ENCODE measurements around the gene CGB2. TPM values are rescaled to one million over a fixed set of nuclear protein-coding genes. Genes with fewer than 3 reads are reported as not detected.
A peak's percentile ranks its signal among the peaks of the same experiment; 100 is the strongest.

Gene CGB2
- polyA plus RNA-seq, 1 donor from 2014 or later = not detected

- Histone ChIP-seq H3K36me3 (ENCODE audit: insufficient read depth, low read length) (no peaks in the 10 kb centered on the region), H2AFZ (ENCODE audit: low read depth, low read length) (no peak overlapping the region), H3F3A (ENCODE audit: insufficient read depth, low read length, poor library complexity, severe bottlenecking) (no peaks in the 10 kb centered on the region), H3K4me2 (ENCODE audit: low read length) (no peak overlapping the region), H3K27ac (ENCODE audit: low read length) (no peak overlapping the region), H3K9me2 (ENCODE audit: insufficient read depth, low read length) (no peaks in the 10 kb centered on the region), H3K27me3 (ENCODE audit: insufficient read depth, low read depth, low read length) (no peaks in the 10 kb centered on the region), H4K20me1 (ENCODE audit: insufficient read depth) (no peaks in the 10 kb centered on the region), H3K9ac (ENCODE audit: low read length) (no peak overlapping the region), H3K4me3 (ENCODE audit: low read length) (no peak overlapping the region), H3K79me2 (replicated peaks; ENCODE audit: insufficient read depth, low read length) (peaks cover 9% of the 10 kb centered on the region), H3K9me3 (ENCODE audit: low read length) (no peaks in the 10 kb centered on the region)
- TF ChIP-seq RAD21 (conservative IDR thresholded peaks at IDR 0.05) (peak; percentile 50), SMC3 (conservative IDR thresholded peaks at IDR 0.05; ENCODE audit: poor library complexity) (peak; percentile 32), TAF1 (IDR thresholded peaks at IDR 0.05; ENCODE audit: low read depth) (no peak)
- TF ChIP-seq, protein P1, sequence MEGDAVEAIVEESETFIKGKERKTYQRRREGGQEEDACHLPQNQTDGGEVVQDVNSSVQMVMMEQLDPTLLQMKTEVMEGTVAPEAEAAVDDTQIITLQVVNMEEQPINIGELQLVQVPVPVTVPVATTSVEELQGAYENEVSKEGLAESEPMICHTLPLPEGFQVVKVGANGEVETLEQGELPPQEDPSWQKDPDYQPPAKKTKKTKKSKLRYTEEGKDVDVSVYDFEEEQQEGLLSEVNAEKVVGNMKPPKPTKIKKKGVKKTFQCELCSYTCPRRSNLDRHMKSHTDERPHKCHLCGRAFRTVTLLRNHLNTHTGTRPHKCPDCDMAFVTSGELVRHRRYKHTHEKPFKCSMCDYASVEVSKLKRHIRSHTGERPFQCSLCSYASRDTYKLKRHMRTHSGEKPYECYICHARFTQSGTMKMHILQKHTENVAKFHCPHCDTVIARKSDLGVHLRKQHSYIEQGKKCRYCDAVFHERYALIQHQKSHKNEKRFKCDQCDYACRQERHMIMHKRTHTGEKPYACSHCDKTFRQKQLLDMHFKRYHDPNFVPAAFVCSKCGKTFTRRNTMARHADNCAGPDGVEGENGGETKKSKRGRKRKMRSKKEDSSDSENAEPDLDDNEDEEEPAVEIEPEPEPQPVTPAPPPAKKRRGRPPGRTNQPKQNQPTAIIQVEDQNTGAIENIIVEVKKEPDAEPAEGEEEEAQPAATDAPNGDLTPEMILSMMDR (IDR thresholded peaks at IDR 0.05; ENCODE audit: poor library complexity, severe bottlenecking) = peak; percentile 62
Observed at GRCh38 chr19:48999481-49000325, 32.0 kb upstream of the CGB2 start.

DNA sequence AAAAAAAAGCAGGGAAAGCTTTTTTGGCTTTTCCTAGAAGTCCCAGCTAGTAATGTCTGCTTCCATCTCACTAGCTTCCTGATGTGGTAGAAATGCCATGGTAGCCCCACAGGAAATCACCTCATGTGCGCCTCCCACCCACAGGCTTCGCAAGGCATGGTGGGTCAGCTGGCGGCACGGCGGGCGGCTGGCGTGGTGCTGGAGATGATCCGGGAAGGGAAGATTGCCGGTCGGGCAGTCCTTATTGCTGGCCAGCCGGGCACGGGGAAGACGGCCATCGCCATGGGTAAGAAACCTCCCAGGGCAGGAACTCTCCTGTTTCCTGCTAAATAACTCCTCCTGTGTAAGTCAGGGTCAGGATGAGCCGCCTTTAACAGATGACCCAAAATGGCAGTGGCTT is 27.6 kb upstream of the CGB2 start:
- no peaks in the 10 kb centered on the region for H3K36me3 ChIP-seq (ENCODE audit: insufficient read depth, low read length)
- no peak overlapping the region for H3K4me2 ChIP-seq (ENCODE audit: low read length)
- H3K4me3 ChIP-seq (ENCODE audit: low read length) = no peak overlapping the region
- TF ChIP-seq, protein P1 (IDR thresholded peaks at IDR 0.05; ENCODE audit: poor library complexity, severe bottlenecking) = no peak
- TF ChIP-seq EZH2 (IDR thresholded peaks at IDR 0.05; ENCODE audit: borderline replicate concordance, insufficient read depth, low read length, poor library complexity, severe bottlenecking) (no peak), POLR2AphosphoS5 (IDR thresholded peaks at IDR 0.05) (no peak), MXI1 (conservative IDR thresholded peaks at IDR 0.05; ENCODE audit: poor library complexity, severe bottlenecking) (no peak)
- no peaks in the 10 kb centered on the region for H3K27me3 ChIP-seq (ENCODE audit: insufficient read depth, low read depth, low read length)
- no peak overlapping the region for H3K27ac ChIP-seq (ENCODE audit: low read length)
- no peak overlapping the region for H3K9ac ChIP-seq (ENCODE audit: low read length)
- no peaks in the 10 kb centered on the region for H3K79me2 ChIP-seq (replicated peaks; ENCODE audit: insufficient read depth, low read length)
- H3K9me3 ChIP-seq (ENCODE audit: low read length) = no peaks in the 10 kb centered on the region
- no peaks in the 10 kb centered on the region for H3K9me2 ChIP-seq (ENCODE audit: insufficient read depth, low read length)
- H3F3A ChIP-seq (ENCODE audit: insufficient read depth, low read length, poor library complexity, severe bottlenecking) = no peaks in the 10 kb centered on the region
- no peaks in the 10 kb centered on the region for H4K20me1 ChIP-seq (ENCODE audit: insufficient read depth)
- no peak overlapping the region for H2AFZ ChIP-seq (ENCODE audit: low read depth, low read length)

GRCh38 chr19:49004964-49005614 is 26.6 kb upstream of the CGB2 start:
- TF ChIP-seq EP300 (conservative IDR thresholded peaks at IDR 0.05; ENCODE audit: poor library complexity, severe bottlenecking) (no peak), SMC3 (conservative IDR thresholded peaks at IDR 0.05; ENCODE audit: poor library complexity) (no peak), EZH2 (IDR thresholded peaks at IDR 0.05; ENCODE audit: borderline replicate concordance, insufficient read depth, low read length, poor library complexity, severe bottlenecking) (no peak), POLR2AphosphoS5 (IDR thresholded peaks at IDR 0.05) (no peak), RAD21 (conservative IDR thresholded peaks at IDR 0.05) (no peak), MXI1 (conservative IDR thresholded peaks at IDR 0.05; ENCODE audit: poor library complexity, severe bottlenecking) (no peak), TAF1 (IDR thresholded peaks at IDR 0.05; ENCODE audit: low read depth) (no peak)
- TF ChIP-seq, protein P1 (IDR thresholded peaks at IDR 0.05; ENCODE audit: poor library complexity, severe bottlenecking) = no peak
- TF ChIP-seq, protein P2, sequence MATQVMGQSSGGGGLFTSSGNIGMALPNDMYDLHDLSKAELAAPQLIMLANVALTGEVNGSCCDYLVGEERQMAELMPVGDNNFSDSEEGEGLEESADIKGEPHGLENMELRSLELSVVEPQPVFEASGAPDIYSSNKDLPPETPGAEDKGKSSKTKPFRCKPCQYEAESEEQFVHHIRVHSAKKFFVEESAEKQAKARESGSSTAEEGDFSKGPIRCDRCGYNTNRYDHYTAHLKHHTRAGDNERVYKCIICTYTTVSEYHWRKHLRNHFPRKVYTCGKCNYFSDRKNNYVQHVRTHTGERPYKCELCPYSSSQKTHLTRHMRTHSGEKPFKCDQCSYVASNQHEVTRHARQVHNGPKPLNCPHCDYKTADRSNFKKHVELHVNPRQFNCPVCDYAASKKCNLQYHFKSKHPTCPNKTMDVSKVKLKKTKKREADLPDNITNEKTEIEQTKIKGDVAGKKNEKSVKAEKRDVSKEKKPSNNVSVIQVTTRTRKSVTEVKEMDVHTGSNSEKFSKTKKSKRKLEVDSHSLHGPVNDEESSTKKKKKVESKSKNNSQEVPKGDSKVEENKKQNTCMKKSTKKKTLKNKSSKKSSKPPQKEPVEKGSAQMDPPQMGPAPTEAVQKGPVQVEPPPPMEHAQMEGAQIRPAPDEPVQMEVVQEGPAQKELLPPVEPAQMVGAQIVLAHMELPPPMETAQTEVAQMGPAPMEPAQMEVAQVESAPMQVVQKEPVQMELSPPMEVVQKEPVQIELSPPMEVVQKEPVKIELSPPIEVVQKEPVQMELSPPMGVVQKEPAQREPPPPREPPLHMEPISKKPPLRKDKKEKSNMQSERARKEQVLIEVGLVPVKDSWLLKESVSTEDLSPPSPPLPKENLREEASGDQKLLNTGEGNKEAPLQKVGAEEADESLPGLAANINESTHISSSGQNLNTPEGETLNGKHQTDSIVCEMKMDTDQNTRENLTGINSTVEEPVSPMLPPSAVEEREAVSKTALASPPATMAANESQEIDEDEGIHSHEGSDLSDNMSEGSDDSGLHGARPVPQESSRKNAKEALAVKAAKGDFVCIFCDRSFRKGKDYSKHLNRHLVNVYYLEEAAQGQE (IDR thresholded peaks at IDR 0.05; ENCODE audit: borderline replicate concordance) = no peak
- Histone ChIP-seq H2AFZ (ENCODE audit: low read depth, low read length) (no peak overlapping the region), H3K9me2 (ENCODE audit: insufficient read depth, low read length) (no peaks in the 10 kb centered on the region), H3K4me3 (ENCODE audit: low read length) (no peak overlapping the region), H3K36me3 (ENCODE audit: insufficient read depth, low read length) (no peaks in the 10 kb centered on the region), H3K27me3 (ENCODE audit: insufficient read depth, low read depth, low read length) (no peaks in the 10 kb centered on the region), H3F3A (ENCODE audit: insufficient read depth, low read length, poor library complexity, severe bottlenecking) (no peaks in the 10 kb centered on the region), H4K20me1 (ENCODE audit: insufficient read depth) (no peaks in the 10 kb centered on the region), H3K9me3 (ENCODE audit: low read length) (no peaks in the 10 kb centered on the region), H3K79me2 (replicated peaks; ENCODE audit: insufficient read depth, low read length) (no peaks in the 10 kb centered on the region), H3K27ac (ENCODE audit: low read length) (no peak overlapping the region), H3K4me2 (ENCODE audit: low read length) (no peak overlapping the region), H3K9ac (ENCODE audit: low read length) (no peak overlapping the region)
